HG03571 (cell line): ENCODE data around the gene DRD2.

Experiments
- ATAC-seq: cut with Tn5 transposase; IDR thresholded peaks from one replicate; pipeline ENCODE4 v1.9.1; 2021; ENCODE audit not compliant: unreplicated experiment

Gene DRD2

GRCh38 chr11:113487622-113488021, 12.4 kb upstream of the DRD2 start:
- ATAC-seq: no peak

- no peak for ATAC-seq
Observed at GRCh38 chr11:113484223-113484622, 9.0 kb upstream of the DRD2 start.

- no peak for ATAC-seq
Observed at GRCh38 chr11:113481672-113482071, 6.5 kb upstream of the DRD2 start.

- no peak for ATAC-seq
Observed at GRCh38 chr11:113481226-113481625, 6.0 kb upstream of the DRD2 start.

GRCh38 chr11:113477321-113477720, 2.1 kb upstream of the DRD2 start:
- no peak for ATAC-seq

GRCh38 chr11:113476553-113476952, 1.4 kb upstream of the DRD2 start:
- no peak for ATAC-seq

- ATAC-seq: no peak
Observed at GRCh38 chr11:113474362-113475159, 637 bp downstream of the DRD2 start.

DNA sequence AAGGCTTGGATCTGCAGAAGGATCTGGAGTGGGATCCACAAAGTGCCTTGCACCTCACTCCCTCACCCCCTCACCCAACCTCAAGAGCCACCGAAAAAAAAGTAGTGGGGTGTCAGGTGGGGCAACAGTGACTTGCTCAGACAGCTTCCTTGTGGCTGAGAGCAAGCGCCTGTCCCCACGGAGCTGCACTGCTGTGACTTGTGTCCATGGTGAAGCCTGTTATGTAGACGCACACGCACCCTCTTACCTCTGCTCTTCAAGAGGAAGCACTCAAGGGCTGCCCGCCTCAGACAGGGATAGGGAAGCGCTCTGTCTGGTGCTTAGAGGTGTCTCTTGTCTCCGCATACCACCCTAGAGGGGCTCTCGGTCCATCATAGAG, 1.2 kb downstream of the DRD2 start:
- no peak for ATAC-seq

- ATAC-seq: no peak
Observed at GRCh38 chr11:113472471-113472870, 2.7 kb downstream of the DRD2 start.

- no peak for ATAC-seq
Observed at GRCh38 chr11:113470233-113470632, 5.0 kb downstream of the DRD2 start.

DNA sequence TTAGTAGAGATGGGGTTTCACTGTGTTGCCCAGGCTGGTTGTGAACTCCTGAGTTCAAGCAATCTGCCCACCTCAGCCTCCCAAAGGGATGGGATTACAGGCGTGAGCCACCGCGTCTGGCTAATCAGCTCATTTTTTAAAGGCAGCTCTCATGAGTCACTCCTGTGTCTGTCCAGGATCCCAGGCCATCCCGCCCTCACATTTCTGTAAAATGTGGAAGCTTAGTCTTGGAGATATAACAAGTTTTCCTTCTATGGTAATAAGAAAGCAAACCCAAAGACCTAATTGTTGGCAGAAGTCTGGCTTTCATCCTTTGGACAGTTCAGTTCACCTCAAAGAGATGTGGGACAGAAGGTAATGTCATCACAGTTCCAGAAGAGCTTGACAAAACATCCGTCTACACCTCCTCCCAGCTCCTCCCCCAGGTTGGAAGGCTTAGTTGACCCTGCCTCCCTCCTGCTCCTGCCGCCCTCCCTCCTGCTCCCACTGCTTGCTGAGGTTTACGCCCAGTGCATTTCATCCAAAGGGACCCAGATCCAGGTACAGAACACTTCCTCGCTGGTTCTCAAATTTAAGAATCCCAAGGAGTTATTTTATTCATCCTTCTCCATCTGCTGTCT, 6.4 kb downstream of the DRD2 start:
- ATAC-seq: no peak

DNA sequence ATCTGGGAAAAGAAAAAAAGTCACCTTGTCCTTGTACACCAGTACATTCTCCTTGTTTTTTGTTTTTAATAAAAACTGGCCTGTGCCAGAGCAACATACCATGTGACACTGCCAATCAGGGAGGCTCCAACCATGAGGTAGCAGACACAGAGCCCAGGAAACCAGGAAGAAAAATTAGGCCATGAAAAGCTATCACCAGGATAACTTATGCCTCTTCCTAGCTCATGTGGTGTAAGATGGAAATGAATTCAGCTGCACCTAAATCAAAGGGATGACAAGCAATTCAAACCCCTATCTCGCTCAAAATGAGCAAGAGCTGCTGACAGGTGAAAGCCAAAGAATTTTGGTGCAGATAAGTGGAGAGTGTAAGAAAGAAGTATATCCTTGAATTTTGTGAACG, 7.7 kb downstream of the DRD2 start:
- no peak for ATAC-seq

DNA sequence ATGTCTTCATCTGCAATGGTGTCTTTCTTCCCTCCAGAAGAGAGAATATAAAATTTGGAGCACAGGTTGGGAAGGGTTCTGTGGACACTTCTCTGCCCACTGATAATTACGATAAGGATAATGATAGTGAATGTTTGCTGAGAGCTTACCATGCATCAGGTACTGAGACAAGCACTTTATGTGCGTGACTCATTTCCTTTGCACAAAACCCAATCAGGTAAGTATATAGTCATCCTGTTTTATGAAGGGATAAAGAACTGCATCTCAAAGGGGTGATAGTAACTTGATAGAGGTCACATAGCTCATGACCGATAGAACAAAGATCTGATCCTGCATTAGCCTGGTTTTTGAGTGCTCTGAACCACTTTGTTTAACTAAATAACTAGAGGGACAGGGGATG, 9.4 kb downstream of the DRD2 start:
- no peak for ATAC-seq

- no peak for ATAC-seq
Observed at GRCh38 chr11:113464416-113464815, 10.8 kb downstream of the DRD2 start.

DNA sequence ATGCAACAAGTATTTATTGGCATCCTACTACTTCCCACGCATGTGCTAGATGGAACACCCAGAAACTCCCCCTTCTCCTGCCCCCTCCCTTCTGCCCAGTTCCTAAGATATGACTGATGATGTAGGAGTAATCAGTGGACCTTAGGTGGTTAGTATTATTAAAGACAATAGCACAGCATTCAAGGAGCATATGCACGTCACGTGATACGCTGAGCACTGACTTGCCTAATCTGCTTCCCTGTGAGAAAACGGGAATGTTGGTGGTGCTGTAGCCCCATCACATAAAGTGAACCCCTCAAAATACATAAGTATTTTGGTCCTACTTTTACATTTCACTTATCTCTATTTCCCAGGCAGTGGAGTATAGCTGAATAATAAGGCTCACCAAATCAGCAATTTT, 12.4 kb downstream of the DRD2 start:
- ATAC-seq: no peak

DNA sequence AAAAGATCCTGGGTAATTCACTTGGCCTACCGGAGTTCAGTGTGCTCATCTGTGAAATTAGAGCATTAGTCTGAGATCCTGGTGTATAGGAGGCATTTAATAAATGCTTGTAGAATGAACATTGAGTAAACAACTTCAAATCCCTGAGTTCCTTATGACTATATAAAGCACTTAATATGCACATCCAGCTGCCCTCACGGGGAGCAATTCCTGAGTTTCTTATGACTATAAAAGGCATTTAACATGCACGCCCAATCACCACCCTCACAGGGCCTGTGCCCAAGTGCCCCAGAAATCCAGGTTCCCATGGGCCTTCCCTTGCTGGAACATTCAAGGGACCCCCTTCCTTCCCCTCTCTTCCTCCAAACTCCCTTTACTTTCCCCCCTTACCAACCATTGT, 13.6 kb downstream of the DRD2 start:
- no peak for ATAC-seq

GRCh38 chr11:113460469-113460868, 14.7 kb downstream of the DRD2 start:
- no peak for ATAC-seq

DNA sequence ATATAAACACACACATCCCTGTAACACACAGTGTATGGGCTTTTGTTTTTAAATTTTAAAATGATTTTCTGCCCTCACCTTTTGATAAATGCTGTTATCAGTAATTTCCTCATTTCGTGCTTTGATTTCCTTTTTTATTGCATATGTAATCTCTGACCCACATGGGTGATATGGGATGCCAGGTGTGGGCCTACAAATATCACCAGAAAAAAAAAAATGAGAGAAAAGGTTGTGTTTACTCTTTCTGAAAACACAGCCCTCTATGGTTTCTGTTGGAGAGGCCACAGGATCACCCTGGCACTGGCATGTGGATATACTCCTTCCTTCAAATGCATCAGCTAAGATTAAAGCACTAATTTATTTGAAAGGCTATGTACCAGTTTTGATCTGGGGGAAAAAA, 17.0 kb downstream of the DRD2 start:
- ATAC-seq: no peak

GRCh38 chr11:113457784-113458183, 17.4 kb downstream of the DRD2 start:
- ATAC-seq: no peak

DNA sequence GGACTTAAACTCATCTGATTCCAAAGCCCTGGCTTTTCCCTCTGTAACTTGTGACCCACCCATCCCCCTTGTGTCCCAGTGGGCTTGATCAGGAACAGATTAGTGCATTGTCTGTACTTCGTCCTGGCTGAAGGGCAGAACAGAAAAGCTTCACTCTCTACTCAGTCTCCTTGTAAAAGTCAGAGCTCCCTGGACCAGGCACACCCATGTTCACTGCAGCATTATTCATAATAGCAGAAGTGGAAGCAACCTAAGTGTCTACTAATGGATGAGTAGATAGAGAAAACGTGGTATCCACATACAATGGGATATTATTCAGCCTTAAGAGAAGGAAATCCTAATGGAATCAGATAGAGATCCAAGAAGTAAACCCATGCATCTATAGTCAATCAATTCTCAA, 20.7 kb downstream of the DRD2 start:
- no peak for ATAC-seq

- no peak for ATAC-seq
Observed at GRCh38 chr11:113449743-113450142, 25.5 kb downstream of the DRD2 start.

DNA sequence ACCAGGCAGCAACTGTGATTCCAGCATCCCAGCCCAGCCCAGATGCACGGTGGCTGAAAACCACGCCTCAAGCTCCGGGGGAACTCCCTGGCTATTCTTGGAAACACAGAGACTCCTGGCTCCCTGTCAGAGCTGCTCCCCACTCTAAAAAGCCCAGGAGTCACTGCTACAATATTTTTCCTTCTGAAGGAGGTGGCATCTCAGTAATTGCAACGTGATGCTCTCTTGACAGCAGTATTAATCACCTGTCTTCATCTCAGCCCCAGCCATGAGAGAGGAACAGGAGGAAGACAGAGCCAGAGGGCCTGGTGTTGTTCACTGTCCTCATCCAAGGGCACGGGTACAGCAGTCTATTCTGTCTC, 26.9 kb downstream of the DRD2 start:
- ATAC-seq: no peak
